A673 (cell line): ENCODE results near the gene R3HDM1.

Experiments
- CTCF ChIP-seq: fragments of 300-800, 200-600 bp; sonication (generic); conservative IDR thresholded peaks from 2 replicates; pipeline ENCODE4 v1.5.1; 2017; ENCODE audit warnings: low read depth, mild to moderate bottlenecking, antibody characterized with exemption, low read length, moderate library complexity, mixed read lengths
- EZH2 ChIP-seq: fragments of 200-600 bp; sonication (generic); IDR thresholded peaks from 2 replicates; pipeline ENCODE4 v1.6.1; 2017; ENCODE audit warnings: borderline replicate concordance, low read depth, mild to moderate bottlenecking, mixed read lengths, antibody characterized with exemption, low read length; ENCODE audit not compliant: poor library complexity, severe bottlenecking

GRCh38 chr2:135674453-135674852, 143.2 kb downstream of the R3HDM1 start:
- no peak for TF ChIP-seq CTCF
- TF ChIP-seq EZH2, result no peak
